NK-92 (cell line): ENCODE data around the gene ZNF280A.
"Not testable (repeated sequence)": the region's sequence is repeated elsewhere in the genome, so short reads cannot be mapped to it uniquely, and the experiment has no call there.

Experiments used
- DNase-seq: peaks from one replicate; lab custom pipeline; 2025; ENCODE audit not compliant: unreplicated experiment; lab: John Stamatoyannopoulos, UW

The ZNF280A gene

DNA sequence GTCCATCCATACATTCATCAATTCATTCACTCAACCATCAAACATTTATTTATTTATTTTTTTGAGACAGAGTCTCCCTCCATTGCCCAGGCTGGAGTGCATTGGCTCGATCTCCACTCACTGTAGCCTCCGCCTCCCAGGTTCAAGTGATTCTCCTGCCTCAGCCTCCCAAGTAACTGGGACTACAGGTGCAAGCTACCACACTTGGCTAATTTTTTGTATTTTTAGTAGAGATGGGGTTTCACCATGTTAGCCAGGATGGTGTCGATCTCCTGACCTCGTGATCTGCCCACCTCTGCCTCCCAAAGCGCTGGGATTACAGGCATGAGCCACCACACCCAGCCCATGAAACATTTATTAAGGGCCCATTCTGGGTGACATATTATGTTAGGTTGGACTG, 49.0 kb downstream of the ZNF280A start:
- DNase-seq, result not testable (repeated sequence)

DNA sequence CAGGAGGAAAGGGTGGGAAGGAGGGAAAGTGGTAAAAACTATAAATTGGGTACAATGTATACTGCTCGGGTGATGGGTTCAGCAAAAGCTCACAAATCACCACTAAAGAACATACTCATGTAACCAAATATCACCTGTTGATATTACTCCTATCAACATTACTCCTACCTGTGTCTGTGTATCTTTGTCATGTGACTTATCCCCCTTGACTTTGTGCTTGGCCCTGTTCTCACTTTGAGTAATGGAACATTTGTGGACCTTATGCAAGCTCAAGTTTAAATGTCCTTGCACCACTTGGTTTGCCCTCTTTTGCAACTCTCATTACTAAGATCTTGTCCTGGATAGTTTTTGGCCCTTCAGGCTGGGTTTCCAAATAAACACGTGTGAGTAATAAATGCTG, 50.5 kb downstream of the ZNF280A start:
- no peak for DNase-seq

DNA sequence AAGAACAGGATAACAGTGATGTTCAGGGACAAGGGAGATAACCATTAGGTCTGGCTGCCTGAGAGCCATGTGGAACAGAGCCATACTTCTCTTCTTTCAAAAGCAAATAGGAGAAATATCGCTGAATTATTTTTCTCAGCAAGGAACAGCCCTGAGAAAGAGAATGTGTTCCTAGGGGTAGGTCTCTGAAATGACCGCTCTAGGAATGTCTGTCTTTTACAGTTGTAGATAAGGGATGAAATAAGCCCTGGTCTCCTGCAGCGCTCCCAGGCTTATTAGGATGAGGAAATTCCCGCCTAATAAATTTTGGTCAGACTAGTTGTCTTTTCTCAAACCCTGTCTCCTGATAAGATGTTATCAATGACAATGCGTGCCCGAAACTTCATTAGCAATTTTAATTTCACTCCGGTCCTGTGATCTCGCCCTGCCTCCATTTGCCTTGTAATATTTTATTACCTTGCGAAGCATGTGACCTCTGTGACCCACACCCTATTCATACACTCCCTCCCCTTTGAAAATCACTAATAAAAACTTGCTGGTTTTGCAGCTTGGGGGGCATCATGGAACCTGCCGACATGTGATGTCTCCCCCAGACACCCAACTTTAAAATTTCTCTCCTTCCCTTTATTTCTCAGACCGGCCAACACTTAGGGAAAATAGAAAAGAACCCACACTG, 51.1 kb downstream of the ZNF280A start:
- DNase-seq, result not testable (repeated sequence)

DNA sequence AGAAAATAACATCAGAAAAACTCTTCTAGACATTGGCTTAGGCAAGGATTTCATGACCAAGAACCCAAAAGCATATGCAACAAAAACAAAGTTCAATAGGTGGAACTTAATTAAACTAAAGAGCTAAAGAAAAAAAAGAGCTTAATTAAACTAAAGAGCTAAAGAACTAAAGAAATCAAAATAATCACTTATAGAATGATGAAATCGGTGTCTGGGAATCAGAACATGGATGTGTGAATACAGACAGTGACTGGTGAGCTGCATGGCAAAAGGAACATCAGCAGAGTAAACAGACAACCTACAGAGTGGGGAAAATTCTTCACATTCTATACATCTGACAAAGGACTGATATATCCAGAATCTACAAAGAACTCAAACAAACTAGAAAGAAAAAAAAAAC, 53.0 kb downstream of the ZNF280A start:
- DNase-seq, result no peak

DNA sequence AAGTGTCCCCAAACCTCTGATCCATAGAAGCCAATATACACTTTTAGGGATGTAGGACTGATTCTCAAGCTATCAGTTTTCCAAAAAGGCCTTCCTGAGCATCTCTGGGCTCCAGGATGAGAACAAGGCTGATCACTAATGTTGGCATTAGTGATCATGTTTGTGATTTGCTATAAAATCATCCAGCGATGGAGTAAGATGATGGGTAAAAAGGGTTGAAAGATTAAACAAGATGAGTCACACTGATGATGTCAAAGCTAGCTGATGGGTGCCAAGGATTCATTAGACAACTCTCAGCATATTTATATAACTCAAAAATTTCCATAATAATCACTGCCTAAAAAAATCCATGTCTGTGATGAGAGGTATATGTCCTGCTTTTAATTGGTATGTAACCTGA, 54.3 kb downstream of the ZNF280A start:
- DNase-seq, result no peak

DNA sequence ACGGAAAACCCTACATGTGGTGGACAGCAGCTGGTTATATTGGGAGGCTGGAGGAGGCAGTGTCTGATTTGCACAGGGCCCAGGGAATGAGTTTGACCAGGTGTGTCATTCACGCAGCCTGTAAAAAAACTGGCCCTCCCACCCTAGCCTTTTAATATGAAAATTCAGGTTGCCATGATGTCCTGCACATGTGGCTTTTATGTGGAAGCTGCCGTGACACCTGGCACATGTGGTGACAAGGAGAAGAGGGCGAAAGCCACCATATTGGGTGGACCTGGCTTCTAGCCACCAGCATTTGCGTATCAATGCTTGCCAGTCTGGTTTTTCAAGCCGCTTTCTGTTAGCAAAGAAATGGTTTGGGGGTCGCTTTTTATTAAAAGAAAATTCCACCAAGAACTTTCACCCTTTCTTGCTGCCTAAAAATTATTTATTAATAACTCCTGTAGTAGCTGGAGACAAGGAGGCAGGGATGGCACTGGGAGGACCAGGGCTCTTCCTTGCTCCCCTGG, 54.9 kb downstream of the ZNF280A start:
- no peak for DNase-seq

DNA sequence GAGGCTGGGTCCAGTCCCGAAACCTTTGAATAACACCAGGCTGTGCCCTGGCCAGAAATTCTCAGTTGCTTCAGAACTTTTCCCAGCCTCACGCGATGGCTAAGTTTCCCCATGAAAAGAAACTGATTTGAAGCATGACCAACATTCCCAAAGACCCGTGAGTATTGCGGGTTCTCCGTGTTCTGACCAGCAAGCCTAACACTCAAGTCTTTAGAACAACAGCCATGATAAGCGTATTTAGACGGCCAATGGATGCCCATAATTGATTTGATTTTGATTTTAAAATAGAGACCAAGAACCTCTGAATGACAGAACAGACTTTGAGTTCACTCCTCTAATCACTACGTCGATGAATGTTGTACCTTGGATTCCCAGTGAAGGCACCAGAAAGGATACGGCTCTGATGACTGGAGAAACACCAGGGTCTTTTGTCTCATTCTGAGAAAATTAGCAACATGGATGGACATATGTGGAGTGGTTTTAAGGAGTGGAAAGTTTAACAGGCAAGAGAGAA, 55.5 kb downstream of the ZNF280A start:
- DNase-seq, result no peak

DNA sequence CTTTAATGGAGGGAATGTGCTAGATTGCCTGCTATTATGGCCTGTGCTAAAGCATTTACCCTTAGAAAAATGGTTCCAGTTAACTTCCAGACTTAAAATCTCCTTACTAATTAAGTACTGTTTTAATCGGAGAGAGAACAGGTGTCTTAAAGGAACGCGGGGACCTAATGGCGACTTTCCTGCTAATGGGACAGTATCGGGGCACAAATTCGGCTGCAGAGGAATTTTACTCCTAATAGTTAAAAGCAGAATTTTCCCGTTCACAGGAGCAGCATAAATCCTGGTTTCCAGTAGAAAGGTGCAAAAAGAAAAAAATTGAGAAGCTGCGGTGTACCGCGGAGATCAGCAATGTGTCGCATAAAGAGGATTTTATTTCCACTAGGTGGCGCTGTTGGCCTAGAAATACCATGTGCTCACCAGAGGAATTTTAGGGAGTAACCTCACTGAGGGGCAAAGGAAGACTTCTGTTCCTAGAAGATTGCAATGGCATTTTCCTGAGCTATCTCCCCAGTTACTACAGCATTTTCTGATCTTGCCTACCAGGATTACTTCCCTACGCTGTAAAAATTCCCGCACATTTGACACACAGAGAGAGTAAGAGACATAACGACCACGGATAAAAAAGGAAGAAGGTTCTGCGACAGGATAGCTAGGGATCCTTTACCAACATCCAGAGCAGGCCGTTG, 56.1 kb downstream of the ZNF280A start:
- DNase-seq, result no peak
